IPS-NIHi7 (cell line): Measurements from ENCODE around the gene FBXO45.
"Not testable (repeated sequence)": the region's sequence is repeated elsewhere in the genome, so short reads cannot be mapped to it uniquely, and the experiment has no call there.

ENCODE experiments used
- DNase-seq: peaks from one replicate; pipeline ENCODE4 v3.0.0; 2012; ENCODE audit warnings: mixed read lengths; ENCODE audit errors: extremely low spot score

The FBXO45 gene

GRCh38 chr3:196617256-196617655, 48.8 kb downstream of the FBXO45 start:
- DNase-seq = no peak

- no peak for DNase-seq
These were observed 50.8 kb downstream of the FBXO45 start for GRCh38 chr3:196619223-196619622.

GRCh38 chr3:196619627-196620026, 51.2 kb downstream of the FBXO45 start:
- DNase-seq = not testable (repeated sequence)

- DNase-seq = no peak
These were observed 51.7 kb downstream of the FBXO45 start for GRCh38 chr3:196620161-196620604.

GRCh38 chr3:196620684-196621083, 52.2 kb downstream of the FBXO45 start:
- DNase-seq = no peak

- no peak for DNase-seq
These were observed 53.2 kb downstream of the FBXO45 start for GRCh38 chr3:196621611-196622010.

GRCh38 chr3:196624067-196624790, 55.8 kb downstream of the FBXO45 start:
- no peak for DNase-seq

GRCh38 chr3:196624907-196625306, 56.4 kb downstream of the FBXO45 start:
- DNase-seq = no peak

GRCh38 chr3:196625331-196625730, 56.9 kb downstream of the FBXO45 start:
- no peak for DNase-seq

- no peak for DNase-seq
These were observed 59.4 kb downstream of the FBXO45 start for GRCh38 chr3:196627918-196628231.

- DNase-seq = no peak
These were observed 60.8 kb downstream of the FBXO45 start for GRCh38 chr3:196629228-196629627.

GRCh38 chr3:196631682-196632045, 63.2 kb downstream of the FBXO45 start:
- no peak for DNase-seq

GRCh38 chr3:196632046-196632751, 63.7 kb downstream of the FBXO45 start:
- peak; percentile 85 for DNase-seq

GRCh38 chr3:196633555-196634151, 65.2 kb downstream of the FBXO45 start:
- no peak for DNase-seq

- DNase-seq = no peak
These were observed 65.8 kb downstream of the FBXO45 start for GRCh38 chr3:196634224-196634623.

GRCh38 chr3:196634829-196635228, 66.4 kb downstream of the FBXO45 start:
- no peak for DNase-seq

- DNase-seq = no peak
These were observed 68.2 kb downstream of the FBXO45 start for GRCh38 chr3:196636369-196637349.

GRCh38 chr3:196637941-196638340, 69.5 kb downstream of the FBXO45 start:
- DNase-seq = not testable (repeated sequence)
